Measurements from ENCODE around the gene PIK3R2. TPM values are rescaled to one million over a fixed set of nuclear protein-coding genes. Genes with fewer than 3 reads are reported as not detected.

The PIK3R2 gene
- total RNA-seq, 1 donor: 36.7 TPM

- no peak for TF ChIP-seq CTCF (IDR thresholded peaks at IDR 0.05; ENCODE audit: insufficient read depth, low read length)
- DNase-seq (ENCODE audit: low read depth): no peak
- no peak overlapping the region for H3K4me3 ChIP-seq (ENCODE audit: low read depth, low read length)
Measured at GRCh38 chr19:18176367-18177310, 23.7 kb downstream of the PIK3R2 start.

GRCh38 chr19:18179957-18180356, 27.0 kb downstream of the PIK3R2 start:
- no peak for DNase-seq (ENCODE audit: low read depth)
- H3K4me3 ChIP-seq (ENCODE audit: low read depth, low read length): no peak overlapping the region
- no peak for TF ChIP-seq CTCF (IDR thresholded peaks at IDR 0.05; ENCODE audit: insufficient read depth, low read length)

GRCh38 chr19:18183529-18183928, 30.6 kb downstream of the PIK3R2 start:
- DNase-seq (ENCODE audit: low read depth): no peak
- H3K4me3 ChIP-seq (ENCODE audit: low read depth, low read length): no peak overlapping the region
- no peak for TF ChIP-seq CTCF (IDR thresholded peaks at IDR 0.05; ENCODE audit: insufficient read depth, low read length)

GRCh38 chr19:18185538-18185937, 32.6 kb downstream of the PIK3R2 start:
- H3K4me3 ChIP-seq (ENCODE audit: low read depth, low read length): no peak overlapping the region
- no peak for DNase-seq (ENCODE audit: low read depth)
- no peak for TF ChIP-seq CTCF (IDR thresholded peaks at IDR 0.05; ENCODE audit: insufficient read depth, low read length)

- no peak for TF ChIP-seq CTCF (IDR thresholded peaks at IDR 0.05; ENCODE audit: insufficient read depth, low read length)
- DNase-seq (ENCODE audit: low read depth): no peak
- no peak overlapping the region for H3K4me3 ChIP-seq (ENCODE audit: low read depth, low read length)
Measured at GRCh38 chr19:18190278-18190677, 37.3 kb downstream of the PIK3R2 start.

GRCh38 chr19:18191640-18192062, 38.7 kb downstream of the PIK3R2 start:
- no peak for DNase-seq (ENCODE audit: low read depth)
- peak overlapping the region; percentile 68 for H3K4me3 ChIP-seq (ENCODE audit: low read depth, low read length)
- no peak for TF ChIP-seq CTCF (IDR thresholded peaks at IDR 0.05; ENCODE audit: insufficient read depth, low read length)
